Ishikawa (cell line): ENCODE results near the gene MEP1A.

Experiments used
- CEBPB ChIP-seq: IDR thresholded peaks from 2 replicates; pipeline ENCODE4 v1.6.1; 2012
- CREB1 ChIP-seq: IDR thresholded peaks from 2 replicates; pipeline ENCODE4 v1.6.1; 2012; ENCODE audit warnings: low read depth
- EGR1 ChIP-seq: IDR thresholded peaks from 2 replicates; pipeline ENCODE4 v1.6.1; 2012
- EP300 ChIP-seq: IDR thresholded peaks from 2 replicates; pipeline ENCODE4 v1.6.1; 2012; ENCODE audit warnings: borderline replicate concordance
- MAX ChIP-seq: IDR thresholded peaks from 2 replicates; pipeline ENCODE4 v1.6.1; 2012
- RAD21 ChIP-seq: IDR thresholded peaks from 2 replicates; pipeline ENCODE4 v1.6.1; 2012; ENCODE audit warnings: low read depth
- TAF1 ChIP-seq: IDR thresholded peaks from 2 replicates; pipeline ENCODE4 v1.6.1; 2012; ENCODE audit warnings: low read depth, mild to moderate bottlenecking
- TCF12 ChIP-seq: IDR thresholded peaks from 2 replicates; pipeline ENCODE4 v1.6.1; 2012; ENCODE audit warnings: low read depth
- TEAD4 ChIP-seq: IDR thresholded peaks from 2 replicates; pipeline ENCODE4 v1.6.1; 2012
- YY1 ChIP-seq: IDR thresholded peaks from 2 replicates; pipeline ENCODE4 v1.6.1; 2012; ENCODE audit warnings: low read depth
- TF ChIP-seq, protein P1 (sequence below): IDR thresholded peaks from 2 replicates; pipeline ENCODE4 v1.6.1; 2012; ENCODE audit warnings: low read depth, mild to moderate bottlenecking
- TF ChIP-seq, protein P2 (sequence below): IDR thresholded peaks from 2 replicates; pipeline ENCODE4 v1.6.1; 2012

- TF ChIP-seq, protein P1, sequence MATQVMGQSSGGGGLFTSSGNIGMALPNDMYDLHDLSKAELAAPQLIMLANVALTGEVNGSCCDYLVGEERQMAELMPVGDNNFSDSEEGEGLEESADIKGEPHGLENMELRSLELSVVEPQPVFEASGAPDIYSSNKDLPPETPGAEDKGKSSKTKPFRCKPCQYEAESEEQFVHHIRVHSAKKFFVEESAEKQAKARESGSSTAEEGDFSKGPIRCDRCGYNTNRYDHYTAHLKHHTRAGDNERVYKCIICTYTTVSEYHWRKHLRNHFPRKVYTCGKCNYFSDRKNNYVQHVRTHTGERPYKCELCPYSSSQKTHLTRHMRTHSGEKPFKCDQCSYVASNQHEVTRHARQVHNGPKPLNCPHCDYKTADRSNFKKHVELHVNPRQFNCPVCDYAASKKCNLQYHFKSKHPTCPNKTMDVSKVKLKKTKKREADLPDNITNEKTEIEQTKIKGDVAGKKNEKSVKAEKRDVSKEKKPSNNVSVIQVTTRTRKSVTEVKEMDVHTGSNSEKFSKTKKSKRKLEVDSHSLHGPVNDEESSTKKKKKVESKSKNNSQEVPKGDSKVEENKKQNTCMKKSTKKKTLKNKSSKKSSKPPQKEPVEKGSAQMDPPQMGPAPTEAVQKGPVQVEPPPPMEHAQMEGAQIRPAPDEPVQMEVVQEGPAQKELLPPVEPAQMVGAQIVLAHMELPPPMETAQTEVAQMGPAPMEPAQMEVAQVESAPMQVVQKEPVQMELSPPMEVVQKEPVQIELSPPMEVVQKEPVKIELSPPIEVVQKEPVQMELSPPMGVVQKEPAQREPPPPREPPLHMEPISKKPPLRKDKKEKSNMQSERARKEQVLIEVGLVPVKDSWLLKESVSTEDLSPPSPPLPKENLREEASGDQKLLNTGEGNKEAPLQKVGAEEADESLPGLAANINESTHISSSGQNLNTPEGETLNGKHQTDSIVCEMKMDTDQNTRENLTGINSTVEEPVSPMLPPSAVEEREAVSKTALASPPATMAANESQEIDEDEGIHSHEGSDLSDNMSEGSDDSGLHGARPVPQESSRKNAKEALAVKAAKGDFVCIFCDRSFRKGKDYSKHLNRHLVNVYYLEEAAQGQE, result no peak
- no peak for TF ChIP-seq TAF1
- no peak for TF ChIP-seq YY1
- TF ChIP-seq CREB1, result no peak
- no peak for TF ChIP-seq MAX
- no peak for TF ChIP-seq CEBPB
- no peak for TF ChIP-seq RAD21
- TF ChIP-seq TCF12, result no peak
- no peak for TF ChIP-seq TEAD4
- TF ChIP-seq EP300, result no peak
- TF ChIP-seq, protein P2, sequence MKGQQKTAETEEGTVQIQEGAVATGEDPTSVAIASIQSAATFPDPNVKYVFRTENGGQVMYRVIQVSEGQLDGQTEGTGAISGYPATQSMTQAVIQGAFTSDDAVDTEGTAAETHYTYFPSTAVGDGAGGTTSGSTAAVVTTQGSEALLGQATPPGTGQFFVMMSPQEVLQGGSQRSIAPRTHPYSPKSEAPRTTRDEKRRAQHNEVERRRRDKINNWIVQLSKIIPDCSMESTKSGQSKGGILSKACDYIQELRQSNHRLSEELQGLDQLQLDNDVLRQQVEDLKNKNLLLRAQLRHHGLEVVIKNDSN, result no peak
- TF ChIP-seq EGR1, result no peak
Measured at GRCh38 chr6:46799657-46800056, 6.5 kb downstream of the MEP1A start.
